ENCODE results near the gene FGF18.

The FGF18 gene

GRCh38 chr5:171425596-171426244 lies 6.3 kb downstream of the FGF18 start:
- DNase-seq, result no peak

GRCh38 chr5:171426266-171426665 lies 6.8 kb downstream of the FGF18 start:
- DNase-seq, result no peak

- no peak for DNase-seq
Measured at GRCh38 chr5:171426680-171427079, 7.2 kb downstream of the FGF18 start.

GRCh38 chr5:171427318-171428167 lies 8.1 kb downstream of the FGF18 start:
- no peak for DNase-seq

- DNase-seq, result no peak
Measured at GRCh38 chr5:171428168-171428696, 8.8 kb downstream of the FGF18 start.

GRCh38 chr5:171428809-171429542 lies 9.5 kb downstream of the FGF18 start:
- DNase-seq, result no peak

- DNase-seq, result no peak
Measured at GRCh38 chr5:171429543-171429910, 10.1 kb downstream of the FGF18 start.

GRCh38 chr5:171431251-171431777 lies 11.9 kb downstream of the FGF18 start:
- no peak for DNase-seq

GRCh38 chr5:171432076-171432475 lies 12.6 kb downstream of the FGF18 start:
- no peak for DNase-seq

- no peak for DNase-seq
Measured at GRCh38 chr5:171432583-171433351, 13.3 kb downstream of the FGF18 start.

- no peak for DNase-seq
Measured at GRCh38 chr5:171433352-171433698, 13.9 kb downstream of the FGF18 start.

GRCh38 chr5:171433982-171434676 lies 14.7 kb downstream of the FGF18 start:
- DNase-seq, result no peak

GRCh38 chr5:171434874-171435273 lies 15.4 kb downstream of the FGF18 start:
- no peak for DNase-seq

- DNase-seq, result no peak
Measured at GRCh38 chr5:171435908-171436307, 16.5 kb downstream of the FGF18 start.

GRCh38 chr5:171436804-171437285 lies 17.4 kb downstream of the FGF18 start:
- DNase-seq, result no peak

- DNase-seq, result no peak
Measured at GRCh38 chr5:171437286-171437821, 17.9 kb downstream of the FGF18 start.

GRCh38 chr5:171438738-171439137 lies 19.3 kb downstream of the FGF18 start:
- DNase-seq, result no peak

GRCh38 chr5:171441246-171441791 lies 21.9 kb downstream of the FGF18 start:
- no peak for DNase-seq

- DNase-seq, result no peak
Measured at GRCh38 chr5:171442287-171443042, 23.0 kb downstream of the FGF18 start.

GRCh38 chr5:171444582-171444981 lies 25.1 kb downstream of the FGF18 start:
- no peak for DNase-seq
